HEK293 (cell line): Measurements from ENCODE around the gene MKRN1.

Source experiments
- CTCF ChIP-seq: fragments of 450-650 bp; formaldehyde crosslinking; IDR thresholded peaks from 2 replicates; pipeline ENCODE4 v1.5.1; 2016; ENCODE audit warnings: missing biosample characterization, missing genetic modification characterization
- GLIS1 ChIP-seq: fragments of 450-650 bp; formaldehyde crosslinking; IDR thresholded peaks from 2 replicates; pipeline ENCODE4 v1.5.1; 2016; ENCODE audit warnings: missing biosample characterization, missing genetic modification characterization
- ZNF768 ChIP-seq: fragments of 450-650 bp; formaldehyde crosslinking; IDR thresholded peaks from 2 replicates; pipeline ENCODE4 v1.5.1; 2018; ENCODE audit warnings: missing biosample characterization, mild to moderate bottlenecking, missing genetic modification characterization
- TF ChIP-seq, protein P1 (sequence below): fragments of 450-650 bp; formaldehyde crosslinking; IDR thresholded peaks from 2 replicates; pipeline ENCODE4 v1.5.1; 2016; ENCODE audit warnings: missing biosample characterization, missing genetic modification characterization

DNA sequence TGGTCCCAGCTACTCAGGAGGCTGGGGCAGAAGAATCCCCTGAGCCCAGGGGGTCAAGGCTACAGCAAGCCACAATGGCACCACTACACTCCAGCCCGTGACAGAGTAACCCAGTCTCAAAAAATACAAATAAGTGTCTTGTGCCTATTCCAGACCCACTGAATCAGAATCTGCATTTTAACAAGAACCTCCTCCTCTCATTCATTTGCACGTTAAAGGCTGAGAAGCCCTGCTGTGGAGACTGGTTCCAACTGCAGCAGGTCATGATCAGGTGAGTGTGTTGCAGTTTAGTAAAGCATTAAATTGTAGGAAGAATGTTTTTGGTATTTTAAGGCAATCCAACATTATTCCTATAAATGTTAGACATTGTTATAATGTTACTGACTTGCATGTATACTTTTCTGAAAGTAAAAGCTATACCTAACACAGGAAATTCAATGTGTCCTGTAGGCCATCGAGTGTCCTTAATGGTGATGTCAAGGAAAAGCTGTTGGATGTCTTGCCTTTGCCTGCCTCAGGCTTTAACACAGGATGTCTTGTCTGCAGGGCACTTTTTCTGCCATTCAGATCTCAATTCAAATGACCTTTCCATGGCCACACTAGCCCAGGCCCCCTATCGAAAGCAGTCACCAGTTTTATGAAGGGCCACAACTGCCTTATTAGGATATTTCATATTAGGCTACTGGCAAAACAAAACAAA lies 30.4 kb downstream of the MKRN1 start:
- TF ChIP-seq ZNF768 (tag by site-specific recombination) (no peak), GLIS1 (tag by site-specific recombination) (no peak), CTCF (tag by site-specific recombination) (no peak)
- TF ChIP-seq, protein P1, sequence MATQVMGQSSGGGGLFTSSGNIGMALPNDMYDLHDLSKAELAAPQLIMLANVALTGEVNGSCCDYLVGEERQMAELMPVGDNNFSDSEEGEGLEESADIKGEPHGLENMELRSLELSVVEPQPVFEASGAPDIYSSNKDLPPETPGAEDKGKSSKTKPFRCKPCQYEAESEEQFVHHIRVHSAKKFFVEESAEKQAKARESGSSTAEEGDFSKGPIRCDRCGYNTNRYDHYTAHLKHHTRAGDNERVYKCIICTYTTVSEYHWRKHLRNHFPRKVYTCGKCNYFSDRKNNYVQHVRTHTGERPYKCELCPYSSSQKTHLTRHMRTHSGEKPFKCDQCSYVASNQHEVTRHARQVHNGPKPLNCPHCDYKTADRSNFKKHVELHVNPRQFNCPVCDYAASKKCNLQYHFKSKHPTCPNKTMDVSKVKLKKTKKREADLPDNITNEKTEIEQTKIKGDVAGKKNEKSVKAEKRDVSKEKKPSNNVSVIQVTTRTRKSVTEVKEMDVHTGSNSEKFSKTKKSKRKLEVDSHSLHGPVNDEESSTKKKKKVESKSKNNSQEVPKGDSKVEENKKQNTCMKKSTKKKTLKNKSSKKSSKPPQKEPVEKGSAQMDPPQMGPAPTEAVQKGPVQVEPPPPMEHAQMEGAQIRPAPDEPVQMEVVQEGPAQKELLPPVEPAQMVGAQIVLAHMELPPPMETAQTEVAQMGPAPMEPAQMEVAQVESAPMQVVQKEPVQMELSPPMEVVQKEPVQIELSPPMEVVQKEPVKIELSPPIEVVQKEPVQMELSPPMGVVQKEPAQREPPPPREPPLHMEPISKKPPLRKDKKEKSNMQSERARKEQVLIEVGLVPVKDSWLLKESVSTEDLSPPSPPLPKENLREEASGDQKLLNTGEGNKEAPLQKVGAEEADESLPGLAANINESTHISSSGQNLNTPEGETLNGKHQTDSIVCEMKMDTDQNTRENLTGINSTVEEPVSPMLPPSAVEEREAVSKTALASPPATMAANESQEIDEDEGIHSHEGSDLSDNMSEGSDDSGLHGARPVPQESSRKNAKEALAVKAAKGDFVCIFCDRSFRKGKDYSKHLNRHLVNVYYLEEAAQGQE (tag by site-specific recombination) = no peak
